HG02840 (cell line): ENCODE data around the gene SYNE1.

Experiments
- ATAC-seq: cut with Tn5 transposase; IDR thresholded peaks from one replicate; pipeline ENCODE4 v1.9.1; 2021; ENCODE audit warnings: mild to moderate bottlenecking, moderate library complexity, moderate number of reproducible peaks; ENCODE audit not compliant: unreplicated experiment, low FRiP score

Gene SYNE1

DNA sequence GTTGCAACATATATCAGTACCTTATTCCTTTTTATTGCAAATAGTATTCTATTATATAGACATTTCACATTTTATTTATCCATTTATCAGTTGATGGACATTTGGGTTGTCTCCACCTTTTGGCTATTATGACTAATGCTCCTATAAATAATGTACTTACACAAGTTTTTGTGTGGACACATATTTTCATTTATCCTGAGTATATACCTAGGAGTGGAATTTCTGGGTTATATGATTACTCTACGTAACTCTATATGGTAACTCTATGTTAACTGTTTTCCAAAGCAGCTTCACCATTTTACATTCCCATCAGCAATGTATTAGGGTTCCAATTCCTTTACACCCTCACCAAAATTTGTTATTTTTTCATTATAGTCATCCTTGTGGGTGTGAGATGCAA, 424.7 kb downstream of the SYNE1 start:
- no peak for ATAC-seq

DNA sequence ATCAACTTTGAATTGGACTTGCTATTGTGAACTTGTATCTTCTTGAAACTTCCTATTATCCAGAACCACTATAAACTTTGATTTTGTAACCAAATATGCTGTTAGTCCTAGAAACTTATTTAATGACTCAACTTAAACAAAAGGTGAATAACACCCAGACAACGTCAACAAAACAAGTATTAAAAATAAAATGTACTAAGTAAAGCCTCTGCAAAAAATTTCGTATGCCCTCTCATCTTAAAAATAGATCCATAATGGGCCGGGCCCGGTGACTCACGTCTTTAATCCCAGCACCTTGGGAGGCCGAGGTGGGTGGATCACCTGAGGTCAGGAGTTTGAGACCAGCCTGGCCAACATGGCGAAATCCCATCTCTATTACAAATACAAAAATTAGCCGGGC, 428.0 kb downstream of the SYNE1 start:
- no peak for ATAC-seq

DNA sequence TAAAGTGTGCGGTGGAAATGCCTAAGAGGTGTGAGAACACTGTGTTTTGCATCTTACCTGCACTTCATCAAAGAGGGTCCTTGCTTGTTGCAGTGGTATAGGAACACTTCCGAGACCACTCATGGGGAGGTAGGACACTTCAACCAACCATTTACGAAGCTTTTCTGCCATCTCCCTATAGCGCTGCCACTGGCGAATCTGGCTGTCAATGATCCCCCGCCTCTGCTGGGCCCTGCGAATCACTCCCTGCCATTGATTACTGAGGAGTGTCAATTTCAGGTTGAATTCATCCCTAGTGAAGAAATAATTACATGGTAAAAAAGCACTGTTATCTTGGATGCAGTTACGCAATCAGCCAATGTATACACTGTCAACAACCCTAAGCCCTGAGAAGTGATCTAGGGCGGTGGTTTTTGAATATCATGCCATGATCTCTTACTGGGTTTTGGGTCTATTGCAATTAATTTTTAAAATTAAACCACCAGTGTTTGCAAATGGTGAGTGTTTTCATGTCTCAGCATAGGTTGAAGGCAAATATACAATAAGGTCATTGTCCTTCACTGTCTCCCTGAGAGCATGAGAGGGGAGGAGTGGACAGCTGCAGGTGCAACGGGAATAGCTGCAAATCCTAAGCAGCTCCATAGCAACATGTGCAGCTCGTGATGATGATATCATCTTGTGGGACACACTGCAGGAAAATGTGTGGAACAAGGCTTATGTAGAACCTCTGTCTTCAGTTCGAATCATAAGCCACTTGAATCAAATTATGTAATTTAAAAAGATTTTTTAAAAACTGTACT, 429.0 kb downstream of the SYNE1 start:
- no peak for ATAC-seq

DNA sequence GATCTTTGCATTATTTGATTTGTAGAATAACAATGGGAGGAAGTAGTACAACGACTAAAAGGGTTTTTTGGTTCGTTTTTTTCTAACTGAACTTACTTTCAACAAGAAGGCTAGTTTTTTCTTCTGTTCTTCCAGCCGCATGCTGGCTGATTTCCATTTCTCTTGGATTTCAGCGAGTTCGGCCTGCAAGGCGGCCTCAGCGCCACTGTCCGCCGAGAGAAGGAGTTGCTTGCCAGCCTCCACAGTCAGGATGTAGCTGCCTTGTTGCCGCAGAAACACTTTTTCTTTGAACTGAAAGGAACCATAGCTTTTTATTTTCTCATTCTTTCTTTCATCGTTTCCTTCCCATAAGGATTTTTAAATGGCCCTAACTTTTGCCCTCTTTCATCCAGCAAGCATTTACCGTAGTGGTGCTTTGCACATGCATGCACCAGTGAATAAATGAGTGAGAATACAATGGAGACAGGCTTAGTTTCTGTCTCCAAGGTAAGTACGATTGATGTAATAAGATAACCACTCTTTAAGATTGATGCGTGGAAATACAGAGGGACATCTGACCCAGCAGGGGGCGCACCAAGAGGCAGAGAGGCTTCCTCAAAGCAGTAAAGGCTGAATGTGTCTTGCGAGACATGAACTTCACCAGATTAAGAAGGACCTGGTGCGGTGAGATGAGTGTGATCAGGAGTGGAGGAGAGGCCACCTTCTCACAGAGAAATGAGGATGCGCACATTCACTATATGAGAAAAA, 430.9 kb downstream of the SYNE1 start:
- ATAC-seq: no peak

DNA sequence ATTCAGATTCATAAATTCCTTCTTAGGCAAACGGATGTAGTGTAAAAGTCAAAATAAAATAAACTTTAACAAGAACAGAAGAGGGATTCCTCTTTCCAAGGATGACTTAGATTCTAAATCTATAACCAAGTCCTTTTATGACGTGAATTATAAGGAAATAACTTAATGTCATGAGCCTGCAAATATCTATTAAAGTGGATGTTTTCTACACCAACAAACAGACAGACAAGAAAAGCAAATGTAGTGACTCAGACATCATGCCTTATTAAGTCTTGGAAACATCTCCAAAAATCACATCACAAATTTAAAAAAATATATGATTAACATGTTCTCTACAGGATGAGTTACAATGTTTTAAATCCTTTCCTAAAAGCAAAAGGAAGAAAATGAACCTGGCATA, 432.6 kb downstream of the SYNE1 start:
- no peak for ATAC-seq

DNA sequence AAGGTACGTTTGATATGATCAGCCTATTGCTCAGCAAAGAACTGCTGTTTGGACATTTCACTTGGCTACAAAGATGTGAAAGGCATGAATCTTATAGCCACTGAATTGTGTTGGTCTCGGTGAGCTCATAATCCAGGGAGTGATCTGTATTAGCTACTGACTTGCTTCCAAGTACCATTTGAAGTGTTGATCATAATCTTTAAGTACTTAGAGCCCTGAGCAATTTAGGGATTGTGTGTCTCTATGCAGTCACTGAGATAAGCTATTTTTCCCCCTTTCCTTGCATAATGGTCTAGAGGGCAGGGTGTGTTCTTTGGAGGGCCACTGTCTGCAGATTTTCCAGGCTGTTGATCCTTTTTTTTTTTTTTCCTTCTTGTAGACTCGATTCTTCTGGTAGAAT, 436.0 kb downstream of the SYNE1 start:
- no peak for ATAC-seq

DNA sequence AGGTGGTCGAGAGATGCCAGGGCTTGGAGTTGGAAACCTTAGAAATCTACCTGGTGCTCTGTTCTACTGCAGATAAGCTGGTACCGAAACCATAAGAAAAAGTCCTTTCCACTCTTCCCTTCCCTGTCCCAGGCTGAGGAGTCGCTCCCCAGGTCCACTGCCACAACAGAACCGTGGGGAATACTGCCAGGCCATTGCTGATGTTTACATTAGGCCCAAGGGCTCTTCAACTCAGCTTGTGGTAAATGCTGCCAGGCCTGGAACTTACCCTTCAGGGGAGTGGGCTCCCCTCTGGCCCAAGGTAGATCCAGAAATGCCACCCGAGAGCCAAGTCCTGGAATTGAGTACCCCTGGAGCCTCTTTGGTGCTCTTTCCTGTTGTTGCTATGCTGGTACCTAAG, 441.3 kb downstream of the SYNE1 start:
- no peak for ATAC-seq

DNA sequence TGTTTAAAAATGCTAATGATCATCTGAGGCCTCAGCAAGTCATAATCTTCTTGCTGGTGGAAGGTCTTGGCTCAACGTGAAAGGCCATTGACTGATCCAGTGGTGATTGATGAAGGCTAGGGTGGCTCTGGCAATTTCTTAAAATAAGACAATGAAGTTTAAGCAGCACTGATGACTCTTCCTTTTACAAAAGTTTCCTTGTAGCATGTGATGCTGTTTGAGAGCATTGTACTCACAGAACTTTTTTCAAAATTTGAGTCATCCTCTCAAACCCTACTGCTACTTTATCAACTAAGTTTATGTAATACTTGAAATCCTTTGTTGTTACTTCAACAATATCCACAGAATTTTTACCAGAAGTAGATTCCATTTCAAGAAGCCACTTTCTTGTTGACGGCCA, 447.4 kb downstream of the SYNE1 start:
- no peak for ATAC-seq

DNA sequence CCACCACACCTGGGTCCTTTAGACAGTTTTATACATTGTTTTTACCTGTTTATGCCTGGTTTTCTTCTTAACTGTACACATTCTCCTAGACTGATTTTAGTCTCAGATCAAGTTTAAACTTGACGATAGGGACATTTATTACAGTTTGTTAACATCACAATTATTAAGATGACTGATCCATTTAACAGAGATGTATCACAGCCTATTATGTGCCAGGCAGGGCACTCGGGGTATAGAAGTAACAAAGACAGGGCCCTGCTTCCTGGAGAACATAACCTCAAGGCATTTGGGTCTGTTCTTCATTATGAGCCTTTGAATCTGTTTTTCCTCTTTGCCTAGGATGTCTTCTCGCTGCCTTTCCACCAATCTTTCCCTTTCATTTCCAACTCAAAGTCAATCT, 449.2 kb downstream of the SYNE1 start:
- no peak for ATAC-seq

DNA sequence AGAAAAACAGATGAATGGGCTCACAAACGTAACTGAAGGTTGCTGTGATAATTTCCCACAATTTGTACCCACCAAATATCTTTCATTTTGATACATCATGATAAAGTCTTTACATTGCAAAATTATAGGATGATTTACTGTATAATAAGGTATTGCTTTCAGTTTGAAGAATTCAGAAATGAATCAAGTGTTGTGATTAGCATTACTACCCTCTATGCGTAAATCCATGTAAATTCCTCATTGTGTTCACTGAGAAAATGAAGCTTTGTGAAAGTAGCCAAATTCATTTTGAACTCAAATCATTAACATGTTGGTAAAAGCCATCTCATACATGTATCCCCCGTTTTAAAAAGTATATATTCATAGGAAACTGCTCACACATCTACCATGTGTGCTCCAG, 450.3 kb downstream of the SYNE1 start:
- ATAC-seq: no peak

DNA sequence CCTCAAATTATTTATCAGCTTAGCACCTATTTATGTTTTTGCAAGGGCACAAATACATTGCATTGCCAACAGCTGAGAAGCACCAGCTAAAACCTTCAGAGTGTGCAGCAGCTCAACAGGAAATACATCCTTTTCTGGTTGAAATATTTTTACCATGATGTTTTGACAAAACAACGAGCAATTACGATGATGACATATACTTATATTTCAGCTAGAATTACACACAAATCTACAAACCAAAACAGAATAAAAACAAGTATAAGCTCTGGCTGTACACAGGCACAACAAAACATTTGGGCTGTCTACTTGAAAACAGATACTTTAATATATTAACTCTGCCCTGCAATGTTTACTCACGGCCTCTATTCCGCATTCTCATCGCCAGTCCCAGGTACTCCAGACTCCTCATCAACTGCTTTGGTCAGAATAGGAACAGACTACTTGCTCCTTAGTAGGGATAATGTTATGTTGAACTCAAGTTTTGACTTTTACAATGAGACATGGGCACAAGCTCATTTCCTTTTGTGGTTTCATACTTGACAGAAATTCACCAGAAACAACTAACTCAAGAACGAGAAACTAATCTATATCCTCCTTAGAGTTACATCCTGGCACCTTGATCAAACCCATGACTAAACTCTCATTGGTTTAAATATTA, 452.1 kb downstream of the SYNE1 start:
- ATAC-seq: no peak

DNA sequence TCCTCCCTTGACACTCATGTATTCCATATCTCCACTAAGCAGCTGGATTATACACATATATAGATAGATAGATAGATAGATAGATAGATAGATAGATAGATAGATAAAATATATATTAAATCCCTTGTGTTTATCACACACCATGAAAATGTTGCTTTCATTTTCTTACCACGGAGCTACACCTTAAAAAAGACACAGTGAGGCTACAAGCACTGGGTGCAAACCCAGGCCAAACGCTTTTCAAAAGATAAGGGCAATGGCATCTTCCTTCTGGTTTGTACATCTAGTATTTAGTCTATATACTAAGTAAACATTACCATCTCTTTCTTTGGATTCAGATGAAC, 452.6 kb downstream of the SYNE1 start:
- no peak for ATAC-seq

DNA sequence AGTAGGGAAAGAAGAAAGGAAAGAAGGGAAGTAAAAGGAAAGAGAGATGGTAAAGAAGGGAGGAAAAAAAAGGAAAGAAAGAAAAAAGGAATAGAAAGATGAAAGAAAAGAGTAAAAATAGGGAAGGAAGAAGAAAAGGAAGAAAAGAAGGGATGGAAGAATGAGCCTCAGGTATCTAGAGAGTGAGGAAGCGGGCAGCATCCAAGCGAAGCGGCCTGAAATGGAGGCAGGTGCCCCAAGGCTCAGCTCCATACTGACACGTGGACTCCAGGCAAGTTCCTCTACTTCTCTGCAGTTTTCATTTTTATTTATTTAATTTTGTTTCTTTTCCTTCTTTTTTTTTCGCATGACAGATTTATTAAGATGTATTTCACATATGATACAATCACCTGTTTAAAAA, 456.6 kb downstream of the SYNE1 start:
- no peak for ATAC-seq

DNA sequence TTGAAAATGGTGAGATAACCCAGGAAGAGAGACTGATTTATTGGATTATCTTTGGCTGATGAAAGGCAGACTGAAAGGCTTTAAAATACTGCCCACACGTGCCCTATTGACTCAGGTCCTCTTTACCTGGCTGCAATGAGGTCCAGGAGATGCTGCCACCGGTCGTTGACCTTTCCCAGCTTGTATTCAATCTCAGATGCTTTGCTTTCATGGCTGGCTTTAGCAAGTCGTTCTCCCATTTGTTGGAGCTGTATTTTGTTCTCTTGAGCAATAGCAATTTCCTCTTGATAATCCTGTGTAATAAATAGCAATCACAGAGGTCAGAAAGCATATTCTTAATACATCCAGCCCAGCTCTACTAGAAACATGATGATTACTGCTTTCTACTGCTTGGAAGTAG, 460.9 kb downstream of the SYNE1 start:
- ATAC-seq: no peak

DNA sequence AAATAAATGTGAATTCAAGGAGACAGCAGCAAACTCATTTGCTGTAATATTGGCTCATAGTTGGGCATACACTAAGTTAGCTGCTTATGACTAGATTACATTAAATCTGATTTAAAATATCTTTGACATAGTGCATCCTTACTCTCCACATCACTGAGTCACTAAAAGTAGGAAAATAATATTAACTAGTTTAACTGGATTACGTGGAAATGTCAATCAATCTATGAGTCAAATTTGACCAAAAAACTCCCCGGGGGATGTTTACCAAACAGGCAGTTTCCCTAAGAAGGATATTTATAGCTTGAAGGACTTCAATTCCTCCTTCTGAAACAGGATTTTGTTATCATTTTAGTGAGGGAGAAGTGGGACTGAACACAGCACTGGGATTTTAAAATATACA, 463.2 kb downstream of the SYNE1 start:
- ATAC-seq: no peak

DNA sequence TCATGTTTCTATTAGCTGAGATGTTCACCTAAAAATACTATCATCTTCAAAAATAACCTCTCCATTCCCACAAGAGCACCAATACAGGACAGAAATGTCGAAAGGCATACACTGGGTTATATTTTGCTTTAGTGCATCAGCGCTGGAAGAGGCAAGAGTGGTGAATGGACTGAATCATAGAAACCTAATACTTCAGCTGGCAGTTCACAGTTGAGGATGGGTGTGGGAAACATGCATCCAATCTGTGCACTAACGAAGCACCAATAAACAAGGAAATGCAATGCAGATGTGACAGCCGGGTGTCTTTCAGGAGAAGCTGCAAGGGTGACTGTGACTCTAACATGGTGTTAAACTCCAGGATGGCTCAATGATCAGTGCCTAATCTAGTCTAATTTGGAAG, 463.8 kb downstream of the SYNE1 start:
- no peak for ATAC-seq

DNA sequence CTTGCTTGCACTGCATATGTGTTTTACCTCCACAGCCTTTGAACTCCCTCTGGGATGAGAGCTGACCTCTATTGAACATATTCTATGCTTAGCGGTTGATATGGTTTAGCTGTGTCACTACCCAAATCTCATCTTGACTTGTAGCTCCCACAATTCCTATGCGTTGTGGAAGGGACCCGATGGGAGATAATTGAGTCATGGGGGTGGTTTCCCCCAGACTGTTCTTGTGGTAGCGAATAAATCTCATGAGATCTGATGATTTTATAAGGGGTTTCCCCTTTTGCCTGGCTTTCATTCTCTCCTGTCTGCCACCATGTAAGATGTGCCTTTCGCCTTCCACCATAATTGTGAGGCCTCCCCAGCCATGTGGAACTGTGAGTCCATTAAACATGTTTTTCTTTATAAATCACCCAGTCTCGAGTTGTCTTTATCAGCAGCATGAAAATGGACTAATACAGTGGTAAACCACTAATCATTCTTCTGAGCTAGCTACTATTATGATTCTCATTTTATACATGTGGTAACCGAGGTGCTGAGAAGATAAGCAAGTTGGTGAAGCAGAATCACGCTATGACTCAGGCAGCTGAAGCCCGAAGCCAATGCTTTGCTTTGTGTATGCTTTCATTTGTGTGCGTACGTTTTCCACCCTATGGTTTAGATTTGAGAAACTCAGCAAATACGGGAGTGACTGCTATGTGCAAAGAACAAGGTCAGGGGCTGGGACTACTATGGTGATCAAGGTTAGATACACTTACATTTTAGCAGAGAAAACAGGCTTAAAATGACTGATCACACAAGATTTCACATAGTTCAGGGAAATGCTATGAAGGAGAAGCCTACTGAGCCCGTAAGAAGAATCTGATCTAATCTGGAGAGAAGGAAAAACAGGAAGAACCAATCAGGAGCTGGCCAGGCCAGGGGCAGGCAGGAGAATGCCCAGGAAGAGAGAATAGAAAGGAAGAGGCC, 466.2 kb downstream of the SYNE1 start:
- ATAC-seq: peak; percentile 95

DNA sequence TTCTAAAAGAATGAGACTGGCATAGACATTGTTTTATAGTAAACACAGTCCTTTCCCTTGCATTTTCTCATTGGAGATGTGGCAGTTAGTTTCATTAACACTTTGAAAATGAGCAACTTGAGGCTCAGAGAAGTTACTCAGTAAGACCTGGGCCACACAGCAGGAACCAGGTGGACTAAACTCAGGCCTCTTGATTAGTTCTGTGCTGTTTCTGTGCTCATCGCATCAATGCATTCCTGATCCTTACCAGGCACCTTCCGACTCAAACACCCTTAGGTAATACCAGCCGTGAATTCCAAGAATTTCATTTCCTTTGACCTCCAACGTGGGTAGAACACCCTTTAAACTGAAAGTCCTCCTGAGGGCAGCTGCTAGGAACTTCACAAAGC, 466.9 kb downstream of the SYNE1 start:
- ATAC-seq: no peak

DNA sequence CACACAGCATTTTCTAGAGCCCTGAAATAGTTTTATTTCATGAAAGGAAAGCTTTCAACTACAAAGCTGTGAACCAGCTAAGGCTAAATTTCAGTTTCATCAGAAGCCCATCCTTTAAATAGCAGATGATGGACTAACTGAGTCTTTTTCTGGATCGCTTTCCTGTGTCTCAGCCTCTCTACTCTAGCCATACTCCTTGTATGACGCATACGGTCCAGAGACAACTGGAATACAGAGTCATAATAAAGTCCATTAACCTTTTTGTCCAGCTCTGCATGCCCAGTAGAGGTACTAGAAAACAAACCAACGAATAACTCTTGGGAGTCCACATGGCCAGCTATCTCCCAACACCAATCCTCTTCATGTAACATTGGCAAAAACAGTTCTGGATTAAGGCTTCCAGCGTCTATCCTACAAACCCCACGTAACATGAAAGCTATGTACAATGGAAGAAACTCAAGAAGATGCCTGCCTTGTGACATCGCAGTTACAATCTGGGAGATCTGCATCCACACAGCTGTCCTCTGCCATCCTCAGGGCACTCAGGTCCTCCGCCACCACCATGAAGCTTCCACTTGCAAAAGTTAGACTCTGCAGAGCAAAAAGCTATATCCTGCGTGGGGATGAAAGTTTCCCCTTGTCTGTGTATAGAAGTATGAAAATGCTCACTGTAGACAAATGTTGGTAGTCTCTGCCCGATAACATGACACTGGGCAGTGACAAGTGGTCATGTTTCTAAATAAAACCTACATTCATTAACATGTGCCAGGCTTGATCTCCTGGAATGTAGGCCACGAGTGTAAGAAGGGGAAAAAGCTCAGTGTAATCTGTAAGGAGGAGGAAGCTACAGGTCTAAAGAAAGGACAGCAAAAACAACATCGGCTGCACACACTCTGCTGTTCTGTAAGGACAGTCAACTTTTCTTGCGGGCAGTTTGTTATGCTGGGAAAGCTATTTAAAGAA, 469.2 kb downstream of the SYNE1 start:
- ATAC-seq: no peak
